ENCODE data around the gene INS.

INS gene

DNA sequence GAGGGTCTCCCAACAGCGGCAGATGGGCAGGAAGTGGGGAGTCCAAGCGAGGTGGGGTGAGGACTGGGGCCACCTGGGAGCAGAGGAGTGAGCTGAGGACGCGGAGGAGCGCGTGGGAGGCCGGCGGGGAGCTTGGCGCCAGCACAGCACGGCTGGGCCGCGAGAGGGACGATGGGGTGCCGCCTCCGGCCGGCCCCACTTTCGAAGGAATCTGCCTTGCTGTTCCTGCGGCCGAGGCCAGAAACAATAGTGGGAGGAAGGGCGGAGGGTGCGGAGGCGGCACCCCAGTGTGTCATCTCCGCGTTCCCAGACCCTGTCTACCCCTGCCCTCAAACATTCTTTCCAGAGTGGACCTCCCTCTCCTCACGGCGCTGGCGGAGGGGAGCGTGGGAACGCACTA is 5.5 kb downstream of the INS start:
- no peak for TF ChIP-seq CTCF (IDR thresholded peaks at IDR 0.05; ENCODE audit: low read depth, low read length)
- H3K4me3 ChIP-seq (ENCODE audit: low read depth, low read length) = no peak overlapping the region

GRCh38 chr11:2154889-2155288 is 6.1 kb downstream of the INS start:
- no peak for TF ChIP-seq CTCF (IDR thresholded peaks at IDR 0.05; ENCODE audit: low read depth, low read length)
- no peak overlapping the region for H3K4me3 ChIP-seq (ENCODE audit: low read depth, low read length)

DNA sequence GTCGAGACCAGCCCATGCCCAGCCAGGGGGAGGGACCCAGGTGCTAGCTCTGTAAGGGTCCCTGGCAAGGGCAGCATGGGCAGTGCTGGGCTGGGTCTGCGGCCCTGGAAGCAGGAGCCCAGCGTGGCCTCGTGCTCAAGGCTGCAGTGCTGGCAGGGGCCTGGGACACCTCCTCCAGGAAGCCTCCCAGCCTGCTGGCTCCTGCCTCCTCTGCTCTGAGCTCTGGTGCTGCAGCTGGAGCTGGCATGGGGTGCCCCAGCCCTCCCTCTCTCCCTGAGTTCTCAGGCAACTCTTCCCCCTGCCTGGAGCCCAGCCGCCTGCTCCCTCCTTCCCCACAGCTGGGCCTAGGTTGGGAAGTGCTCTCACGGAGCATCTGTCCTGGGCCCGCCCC is 6.8 kb downstream of the INS start:
- H3K4me3 ChIP-seq (ENCODE audit: low read depth, low read length) = no peak overlapping the region
- TF ChIP-seq CTCF (IDR thresholded peaks at IDR 0.05; ENCODE audit: low read depth, low read length) = no peak

- TF ChIP-seq CTCF (IDR thresholded peaks at IDR 0.05; ENCODE audit: low read depth, low read length) = no peak
- H3K4me3 ChIP-seq (ENCODE audit: low read depth, low read length) = no peak overlapping the region
These were observed 7.3 kb downstream of the INS start for GRCh38 chr11:2153581-2154194.

- TF ChIP-seq CTCF (IDR thresholded peaks at IDR 0.05; ENCODE audit: low read depth, low read length) = peak; percentile 75
- H3K4me3 ChIP-seq (ENCODE audit: low read depth, low read length) = no peak overlapping the region
These were observed 9.3 kb downstream of the INS start for GRCh38 chr11:2151500-2152257.

- TF ChIP-seq CTCF (IDR thresholded peaks at IDR 0.05; ENCODE audit: low read depth, low read length) = peak; percentile 73
- H3K4me3 ChIP-seq (ENCODE audit: low read depth, low read length) = no peak overlapping the region
These were observed 10.9 kb downstream of the INS start for GRCh38 chr11:2149864-2150847.

Measured in WI38 (cell line).